Measurements from ENCODE around the gene PTPN4. TPM values are rescaled to one million over a fixed set of nuclear protein-coding genes. Genes with fewer than 3 reads are reported as not detected.

The PTPN4 gene
- total RNA-seq, 1 experiment from 2014 or later = 44.5 TPM

DNA sequence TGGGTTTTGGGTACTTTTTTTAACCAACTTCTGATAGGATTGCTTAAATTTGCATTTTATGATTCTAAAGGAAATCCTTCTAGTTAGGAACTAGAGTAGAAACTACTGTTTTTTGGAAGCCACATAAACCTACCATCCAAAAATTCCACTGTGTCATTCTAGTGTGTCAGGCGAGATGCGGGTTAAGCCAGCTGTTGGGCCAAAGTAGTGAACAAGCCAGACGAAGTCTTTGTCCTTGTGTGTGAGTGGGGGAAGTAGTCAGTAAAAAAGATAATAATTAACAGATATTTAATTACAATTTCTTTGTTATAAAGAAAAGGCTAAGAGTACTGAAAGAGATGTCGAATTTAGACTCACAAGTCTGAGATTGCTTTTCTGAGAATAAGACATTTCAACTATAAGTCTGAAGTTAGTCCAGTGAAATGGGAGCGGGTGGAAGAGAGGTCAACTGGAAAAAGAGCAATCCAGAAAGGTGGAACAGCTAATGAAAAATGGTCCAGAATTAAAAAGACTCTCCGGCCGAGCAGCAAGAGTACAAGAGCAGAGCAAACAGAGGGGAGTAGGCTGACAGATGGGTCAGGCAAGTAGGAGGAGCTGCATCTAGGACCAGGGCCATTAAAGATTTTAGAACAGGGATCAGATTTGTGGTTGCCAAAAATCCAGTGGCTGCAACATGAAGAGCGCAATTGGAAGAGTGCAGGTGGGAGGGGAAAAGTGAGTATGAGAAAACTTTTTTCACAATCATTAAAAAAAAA, 254.7 kb downstream of the PTPN4 start:
- POLR2A ChIA-PET (ENCODE audit: unreplicated experiment) = no interaction called here

DNA sequence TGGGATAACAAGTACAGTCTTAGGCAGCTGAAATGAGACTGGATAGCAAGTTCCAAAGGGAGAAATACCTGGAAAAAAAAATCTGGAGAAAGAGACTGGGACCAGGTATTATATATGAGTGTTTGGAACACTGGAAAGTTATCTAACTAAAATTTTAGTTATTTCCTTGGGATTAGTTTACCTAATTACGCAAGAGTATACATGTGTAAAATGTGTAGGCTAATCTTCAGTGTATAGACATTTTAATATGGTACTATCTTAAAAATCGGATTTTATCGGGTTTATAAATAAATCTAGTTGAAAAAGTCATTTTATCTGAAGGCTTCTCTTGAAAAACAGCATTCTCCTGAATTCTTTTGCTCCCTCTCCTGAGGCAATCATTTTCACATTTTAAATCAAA, 257.1 kb downstream of the PTPN4 start:
- Histone ChIP-seq H2AFZ (ENCODE audit: low read length) (no peak overlapping the region), H3K9ac (ENCODE audit: low read length) (no peak overlapping the region), H3K9me2 (replicated peaks; ENCODE audit: low read length) (no peaks in the 10 kb centered on the region), H3K4me1 (ENCODE audit: insufficient read depth, low read length) (peaks cover 17% of the 10 kb centered on the region), H3K27ac (ENCODE audit: low read length) (no peak overlapping the region), H3K27me3 (ENCODE audit: low read length) (no peaks in the 10 kb centered on the region), H4K20me1 (ENCODE audit: low read length) (no peaks in the 10 kb centered on the region), H3K4me3 (ENCODE audit: low read length) (no peak overlapping the region), H3K4me2 (ENCODE audit: low read length) (peak overlapping the region; percentile 12), H3F3A (ENCODE audit: low read length, unreplicated experiment) (no peaks in the 10 kb centered on the region), H3K36me3 (ENCODE audit: low read depth, low read length) (no peaks in the 10 kb centered on the region), H3K79me2 (ENCODE audit: low read length) (peaks cover 30% of the 10 kb centered on the region), H3K9me3 (ENCODE audit: low read length) (no peaks in the 10 kb centered on the region)
- ChIA-PET POLR2A (ENCODE audit: unreplicated experiment) (no interaction called here), CTCF (no interaction called here)
- intact Hi-C loops (cut with micrococcal nuclease) = loop anchor here (10.0 kb wide), 2 partner anchors 48 to 312 kb away; no protein-coding TSS in a partner anchor
- TF ChIP-seq EZH2phosphoT487 (IDR thresholded peaks at IDR 0.05; ENCODE audit: borderline replicate concordance, low read length) (no peak), EZH2 (IDR thresholded peaks at IDR 0.05; ENCODE audit: low read length, unreplicated experiment) (no peak)
- TF ChIP-seq, protein P1, sequence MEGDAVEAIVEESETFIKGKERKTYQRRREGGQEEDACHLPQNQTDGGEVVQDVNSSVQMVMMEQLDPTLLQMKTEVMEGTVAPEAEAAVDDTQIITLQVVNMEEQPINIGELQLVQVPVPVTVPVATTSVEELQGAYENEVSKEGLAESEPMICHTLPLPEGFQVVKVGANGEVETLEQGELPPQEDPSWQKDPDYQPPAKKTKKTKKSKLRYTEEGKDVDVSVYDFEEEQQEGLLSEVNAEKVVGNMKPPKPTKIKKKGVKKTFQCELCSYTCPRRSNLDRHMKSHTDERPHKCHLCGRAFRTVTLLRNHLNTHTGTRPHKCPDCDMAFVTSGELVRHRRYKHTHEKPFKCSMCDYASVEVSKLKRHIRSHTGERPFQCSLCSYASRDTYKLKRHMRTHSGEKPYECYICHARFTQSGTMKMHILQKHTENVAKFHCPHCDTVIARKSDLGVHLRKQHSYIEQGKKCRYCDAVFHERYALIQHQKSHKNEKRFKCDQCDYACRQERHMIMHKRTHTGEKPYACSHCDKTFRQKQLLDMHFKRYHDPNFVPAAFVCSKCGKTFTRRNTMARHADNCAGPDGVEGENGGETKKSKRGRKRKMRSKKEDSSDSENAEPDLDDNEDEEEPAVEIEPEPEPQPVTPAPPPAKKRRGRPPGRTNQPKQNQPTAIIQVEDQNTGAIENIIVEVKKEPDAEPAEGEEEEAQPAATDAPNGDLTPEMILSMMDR (conservative IDR thresholded peaks at IDR 0.05; ENCODE audit: low read depth, low read length) = no peak
- no peak for ATAC-seq
- BruUV-seq (replicated peaks) = no TSS peak
- DNase-seq = no peak

More for the DNA sequence above, 254.7 kb downstream of the PTPN4 start:
- Histone ChIP-seq H3K4me3 (ENCODE audit: low read length) (peak overlapping the region; percentile 80), H3K9me3 (ENCODE audit: low read length) (no peaks in the 10 kb centered on the region), H3K4me1 (ENCODE audit: insufficient read depth, low read length) (peaks cover 17% of the 10 kb centered on the region), H3K36me3 (ENCODE audit: low read depth, low read length) (no peaks in the 10 kb centered on the region), H3K79me2 (ENCODE audit: low read length) (peaks cover 30% of the 10 kb centered on the region), H4K20me1 (ENCODE audit: low read length) (no peaks in the 10 kb centered on the region), H3F3A (ENCODE audit: low read length, unreplicated experiment) (no peaks in the 10 kb centered on the region), H3K27me3 (ENCODE audit: low read length) (no peaks in the 10 kb centered on the region), H2AFZ (ENCODE audit: low read length) (no peak overlapping the region), H3K9me2 (replicated peaks; ENCODE audit: low read length) (no peaks in the 10 kb centered on the region), H3K4me2 (ENCODE audit: low read length) (peak overlapping the region; percentile 89), H3K9ac (ENCODE audit: low read length) (no peak overlapping the region), H3K27ac (ENCODE audit: low read length) (no peak overlapping the region)
- CTCF ChIA-PET = no interaction called here
- ATAC-seq (no peak), DNase-seq (no peak)
- BruUV-seq (replicated peaks) = no TSS peak
- TF ChIP-seq EZH2phosphoT487 (IDR thresholded peaks at IDR 0.05; ENCODE audit: borderline replicate concordance, low read length) = no peak
- TF ChIP-seq, protein P1 (conservative IDR thresholded peaks at IDR 0.05; ENCODE audit: low read depth, low read length) = no peak
- intact Hi-C loops (cut with micrococcal nuclease) = loop anchor here (5.0 to 10.0 kb wide), 3 partner anchors 50 to 310 kb away; no protein-coding TSS in a partner anchor

DNA sequence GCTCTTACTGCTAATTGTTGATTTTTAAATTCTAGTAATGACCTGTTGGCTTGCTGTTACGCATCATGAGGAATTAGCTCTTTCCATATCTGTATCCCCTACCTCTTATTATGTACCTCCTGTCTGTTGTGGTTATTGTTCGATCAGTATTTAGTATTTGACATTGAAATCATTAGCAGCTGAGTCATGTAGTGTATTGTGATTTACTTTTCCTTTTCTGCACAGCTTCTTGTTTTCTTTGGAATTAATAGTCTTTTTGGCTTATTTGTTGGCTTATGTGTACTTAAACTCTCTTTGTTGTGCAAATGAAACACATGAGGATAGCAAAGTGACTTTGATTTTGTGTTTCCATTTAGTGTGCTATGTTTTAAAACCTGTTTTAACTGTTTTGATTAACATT, 257.5 kb downstream of the PTPN4 start:
- no TSS peak for BruUV-seq (replicated peaks)
- peaks cover 30% of the 10 kb centered on the region for H3K79me2 ChIP-seq (ENCODE audit: low read length)
- no peak overlapping the region for H2AFZ ChIP-seq (ENCODE audit: low read length)
- no peaks in the 10 kb centered on the region for H3K9me3 ChIP-seq (ENCODE audit: low read length)
- DNase-seq (no peak), ATAC-seq (no peak)
- H3K4me2 ChIP-seq (ENCODE audit: low read length) = peak overlapping the region; percentile 12
- ChIA-PET CTCF (no interaction called here), POLR2A (ENCODE audit: unreplicated experiment) (no interaction called here)
- H3K36me3 ChIP-seq (ENCODE audit: low read depth, low read length) = no peaks in the 10 kb centered on the region
- no peak overlapping the region for H3K27ac ChIP-seq (ENCODE audit: low read length)
- H3K4me3 ChIP-seq (ENCODE audit: low read length) = no peak overlapping the region
- intact Hi-C loops (cut with micrococcal nuclease) = loop anchor here (10.0 kb wide), 2 partner anchors 48 to 312 kb away; no protein-coding TSS in a partner anchor
- no peaks in the 10 kb centered on the region for H3K27me3 ChIP-seq (ENCODE audit: low read length)
- H3K4me1 ChIP-seq (ENCODE audit: insufficient read depth, low read length) = peaks cover 15% of the 10 kb centered on the region
- no peak overlapping the region for H3K9ac ChIP-seq (ENCODE audit: low read length)
- H3F3A ChIP-seq (ENCODE audit: low read length, unreplicated experiment) = no peaks in the 10 kb centered on the region
- H4K20me1 ChIP-seq (ENCODE audit: low read length) = no peaks in the 10 kb centered on the region
- H3K9me2 ChIP-seq (replicated peaks; ENCODE audit: low read length) = no peaks in the 10 kb centered on the region
- TF ChIP-seq, protein P1 (conservative IDR thresholded peaks at IDR 0.05; ENCODE audit: low read depth, low read length) = no peak
- TF ChIP-seq EZH2 (IDR thresholded peaks at IDR 0.05; ENCODE audit: low read length, unreplicated experiment) = no peak
- TF ChIP-seq EZH2phosphoT487 (IDR thresholded peaks at IDR 0.05; ENCODE audit: borderline replicate concordance, low read length) = no peak
